HEK293 (cell line): ENCODE measurements around the gene OPCML.

Experiments
- CTCF ChIA-PET: fragments of 350-600 bp; formaldehyde crosslinking; extraction: SDS; loops from one replicate; lab custom pipeline; 2021; ENCODE audit warnings: antibody characterized with exemption; lab: Yijun Ruan, JAX
- POLR2A ChIA-PET: fragments of 300-600 bp; formaldehyde crosslinking; extraction: SDS; loops from one replicate; lab custom pipeline; 2020; ENCODE audit warnings: antibody characterized with exemption, inconsistent platforms; lab: Yijun Ruan, JAX
- H3K27ac ChIP-seq: fragments of 200-500 bp; sonication (Bioruptor generic); 2 replicates; pipeline ENCODE4 v1.5.1; 2014; ENCODE audit warnings: low read depth, low read length, control low read depth, inconsistent platforms; ENCODE audit errors: extremely low read depth
- H3K36me3 ChIP-seq, 2 experiments: fragments of 200-500 bp in 1 of 2; sonication (Bioruptor generic) in 1 of 2; 1 replicate in 1 of 2; 2 replicates in 1 of 2; pipeline ENCODE4 v1.5.1; 2014 to 2017; ENCODE audit warnings: inconsistent platforms in 2 of 2, low read length in 2 of 2; ENCODE audit not compliant: control insufficient read depth in 2 of 2, insufficient read depth in 1 of 2
- H3K4me1 ChIP-seq: fragments of 200-500 bp; sonication (Bioruptor generic); 2 replicates; pipeline ENCODE4 v1.5.1; 2014; ENCODE audit warnings: mild to moderate bottlenecking, low read length, inconsistent platforms; ENCODE audit not compliant: control insufficient read depth, insufficient read depth
- H3K4me3 ChIP-seq: 2 replicates; pipeline ENCODE4 v1.5.1; 2011; ENCODE audit warnings: low read depth, mild to moderate bottlenecking, control low read depth, low read length, moderate library complexity
- H3K9me3 ChIP-seq: fragments of 200-500 bp; sonication (Bioruptor generic); 2 replicates; pipeline ENCODE4 v1.5.1; 2014; ENCODE audit warnings: low read depth, low read length, inconsistent platforms; ENCODE audit not compliant: control insufficient read depth, insufficient read depth
- KLF16 ChIP-seq: fragments of 450-650 bp; formaldehyde crosslinking; IDR thresholded peaks from 2 replicates; pipeline ENCODE4 v1.5.1; 2017; ENCODE audit warnings: missing biosample characterization, missing genetic modification characterization
- SCRT2 ChIP-seq: fragments of 450-650 bp; formaldehyde crosslinking; IDR thresholded peaks from 2 replicates; pipeline ENCODE4 v1.5.1; 2016; ENCODE audit warnings: missing biosample characterization, missing genetic modification characterization
- ZBTB11 ChIP-seq: fragments of 450-650 bp; formaldehyde crosslinking; conservative IDR thresholded peaks from 2 replicates; pipeline ENCODE4 v1.5.1; 2016; ENCODE audit warnings: low read depth, missing biosample characterization, missing genetic modification characterization
- ZFP69B ChIP-seq: fragments of 450-650 bp; formaldehyde crosslinking; IDR thresholded peaks from 2 replicates; pipeline ENCODE4 v1.5.1; 2016; ENCODE audit warnings: missing biosample characterization, missing genetic modification characterization
- ZNF146 ChIP-seq: fragments of 450-650 bp; formaldehyde crosslinking; IDR thresholded peaks from 2 replicates; pipeline ENCODE4 v1.5.1; 2016; ENCODE audit warnings: missing biosample characterization, missing genetic modification characterization
- ZNF157 ChIP-seq: fragments of 450-650 bp; formaldehyde crosslinking; IDR thresholded peaks from 2 replicates; pipeline ENCODE4 v1.5.1; 2016; ENCODE audit warnings: missing biosample characterization, missing genetic modification characterization
- ZNF280D ChIP-seq: fragments of 450-650 bp; formaldehyde crosslinking; IDR thresholded peaks from 2 replicates; pipeline ENCODE4 v1.5.1; 2016; ENCODE audit warnings: missing biosample characterization, missing genetic modification characterization
- ZNF324 ChIP-seq: fragments of 450-650 bp; formaldehyde crosslinking; IDR thresholded peaks from 2 replicates; pipeline ENCODE4 v1.5.1; 2016; ENCODE audit warnings: missing biosample characterization, missing genetic modification characterization
- ZNF48 ChIP-seq: fragments of 450-650 bp; formaldehyde crosslinking; IDR thresholded peaks from 2 replicates; pipeline ENCODE4 v1.5.1; 2016; ENCODE audit warnings: missing biosample characterization, missing genetic modification characterization
- ZNF513 ChIP-seq: fragments of 450-650 bp; IDR thresholded peaks from 2 replicates; pipeline ENCODE4 v1.5.1; 2018; ENCODE audit warnings: missing biosample characterization, missing genetic modification characterization
- ZNF530 ChIP-seq: fragments of 450-650 bp; formaldehyde crosslinking; IDR thresholded peaks from 2 replicates; pipeline ENCODE4 v1.5.1; 2016; ENCODE audit warnings: low read depth, missing biosample characterization, missing genetic modification characterization
- ZNF555 ChIP-seq: fragments of 450-650 bp; formaldehyde crosslinking; conservative IDR thresholded peaks from 2 replicates; pipeline ENCODE4 v1.5.1; 2017; ENCODE audit warnings: missing biosample characterization, mild to moderate bottlenecking, missing genetic modification characterization, inconsistent platforms
- ZNF677 ChIP-seq: fragments of 450-650 bp; IDR thresholded peaks from 2 replicates; pipeline ENCODE4 v1.5.0; 2018; ENCODE audit warnings: missing biosample characterization, mild to moderate bottlenecking, missing genetic modification characterization, moderate library complexity
- ZNF701 ChIP-seq: fragments of 450-650 bp; formaldehyde crosslinking; IDR thresholded peaks from 2 replicates; pipeline ENCODE4 v1.5.1; 2016; ENCODE audit warnings: missing biosample characterization, missing genetic modification characterization
- ZSCAN30 ChIP-seq: fragments of 450-650 bp; IDR thresholded peaks from 2 replicates; pipeline ENCODE4 v1.5.1; 2018; ENCODE audit warnings: missing biosample characterization, mild to moderate bottlenecking, missing genetic modification characterization, moderate library complexity
- ZXDB ChIP-seq: fragments of 450-650 bp; formaldehyde crosslinking; IDR thresholded peaks from 2 replicates; pipeline ENCODE4 v1.5.1; 2016; ENCODE audit warnings: missing biosample characterization, missing genetic modification characterization
- TF ChIP-seq, protein P1 (sequence below): fragments of 450-650 bp; formaldehyde crosslinking; IDR thresholded peaks from 2 replicates; pipeline ENCODE4 v1.5.1; 2016; ENCODE audit warnings: missing biosample characterization, missing genetic modification characterization, low read depth
- TF ChIP-seq, protein P2 (sequence below): fragments of 450-650 bp; formaldehyde crosslinking; IDR thresholded peaks from 2 replicates; pipeline ENCODE4 v1.5.1; 2016; ENCODE audit warnings: missing biosample characterization, missing genetic modification characterization

The OPCML gene

GRCh38 chr11:132456751-132457328 is 1075.5 kb downstream of the OPCML start:
- TF ChIP-seq ZNF146 (no peak), ZNF677 (no peak), ZXDB (no peak), ZNF157 (tag by site-specific recombination) (no peak), ZNF530 (tag by site-specific recombination) (no peak)
- TF ChIP-seq, all 188 proteins: peak for 0
- Histone ChIP-seq H3K4me1 (no peaks in the 10 kb centered on the region), H3K27ac (no peak overlapping the region), H3K36me3 (no peaks in the 10 kb centered on the region), H3K9me3 (no peaks in the 10 kb centered on the region), H3K4me3 (no peak overlapping the region)
- ChIA-PET POLR2A (no interaction called here), CTCF (no interaction called here)

DNA sequence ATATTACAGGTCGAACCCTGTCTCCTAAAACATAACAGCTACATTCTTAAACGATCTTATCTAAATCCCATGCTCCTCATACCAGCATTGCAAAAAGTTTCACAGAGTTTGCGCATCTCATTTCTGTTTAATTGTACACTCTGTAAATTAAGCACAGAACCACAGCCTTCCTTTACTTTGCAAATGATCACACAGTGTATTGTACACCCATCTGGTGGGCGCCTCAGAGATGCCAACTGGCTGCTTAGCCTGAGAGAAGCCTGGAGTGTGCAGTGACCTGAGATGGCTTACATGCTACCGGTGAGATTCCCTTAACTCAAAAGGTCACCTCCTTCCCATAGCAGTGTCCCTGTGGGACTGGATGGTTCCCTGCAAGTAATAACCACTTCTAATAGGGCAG is 1077.3 kb downstream of the OPCML start:
- Histone ChIP-seq H3K4me3 (no peak overlapping the region), H3K36me3 (no peaks in the 10 kb centered on the region), H3K9me3 (no peaks in the 10 kb centered on the region), H3K27ac (no peak overlapping the region), H3K4me1 (no peaks in the 10 kb centered on the region)
- TF ChIP-seq, protein P1, sequence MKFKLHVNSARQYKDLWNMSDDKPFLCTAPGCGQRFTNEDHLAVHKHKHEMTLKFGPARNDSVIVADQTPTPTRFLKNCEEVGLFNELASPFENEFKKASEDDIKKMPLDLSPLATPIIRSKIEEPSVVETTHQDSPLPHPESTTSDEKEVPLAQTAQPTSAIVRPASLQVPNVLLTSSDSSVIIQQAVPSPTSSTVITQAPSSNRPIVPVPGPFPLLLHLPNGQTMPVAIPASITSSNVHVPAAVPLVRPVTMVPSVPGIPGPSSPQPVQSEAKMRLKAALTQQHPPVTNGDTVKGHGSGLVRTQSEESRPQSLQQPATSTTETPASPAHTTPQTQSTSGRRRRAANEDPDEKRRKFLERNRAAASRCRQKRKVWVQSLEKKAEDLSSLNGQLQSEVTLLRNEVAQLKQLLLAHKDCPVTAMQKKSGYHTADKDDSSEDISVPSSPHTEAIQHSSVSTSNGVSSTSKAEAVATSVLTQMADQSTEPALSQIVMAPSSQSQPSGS (tag by site-specific recombination) = no peak
- TF ChIP-seq, protein P2, sequence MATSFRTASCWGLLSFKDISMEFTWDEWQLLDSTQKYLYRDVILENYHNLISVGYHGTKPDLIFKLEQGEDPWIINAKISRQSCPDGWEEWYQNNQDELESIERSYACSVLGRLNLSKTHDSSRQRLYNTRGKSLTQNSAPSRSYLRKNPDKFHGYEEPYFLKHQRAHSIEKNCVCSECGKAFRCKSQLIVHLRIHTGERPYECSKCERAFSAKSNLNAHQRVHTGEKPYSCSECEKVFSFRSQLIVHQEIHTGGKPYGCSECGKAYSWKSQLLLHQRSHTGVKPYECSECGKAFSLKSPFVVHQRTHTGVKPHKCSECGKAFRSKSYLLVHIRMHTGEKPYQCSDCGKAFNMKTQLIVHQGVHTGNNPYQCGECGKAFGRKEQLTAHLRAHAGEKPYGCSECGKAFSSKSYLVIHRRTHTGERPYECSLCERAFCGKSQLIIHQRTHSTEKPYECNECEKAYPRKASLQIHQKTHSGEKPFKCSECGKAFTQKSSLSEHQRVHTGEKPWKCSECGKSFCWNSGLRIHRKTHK (tag by site-specific recombination) = no peak
- TF ChIP-seq ZNF701 (tag by site-specific recombination) = no peak
- no peak for TF ChIP-seq SCRT2 (tag by site-specific recombination)
- TF ChIP-seq ZSCAN30 (tag by site-specific recombination) = no peak
- CTCF ChIA-PET = interaction anchor here (0.9 kb wide), 1 partner anchor 609 kb away, joined by 4 read pairs; no protein-coding TSS in a partner anchor
- POLR2A ChIA-PET = no interaction called here

DNA sequence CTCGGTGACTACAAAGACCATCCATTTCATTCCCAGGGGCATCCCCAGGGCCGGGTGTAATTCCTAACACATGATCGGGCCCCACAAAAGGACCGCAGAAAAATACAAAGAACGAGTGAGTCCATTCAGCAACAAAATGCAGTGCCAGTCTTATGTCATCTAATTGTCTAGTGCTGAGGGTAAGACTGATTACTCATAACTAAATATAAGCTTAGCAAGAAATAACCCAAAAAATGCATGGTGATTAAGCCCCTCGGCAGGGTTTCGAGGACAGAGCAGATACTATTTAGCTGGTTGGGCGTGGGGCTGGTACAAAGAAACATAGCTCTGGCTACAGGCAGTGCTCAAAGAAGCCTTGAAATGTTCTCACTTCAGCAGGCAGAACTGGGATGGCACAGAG is 1078.9 kb downstream of the OPCML start:
- no peak overlapping the region for H3K4me3 ChIP-seq
- no peaks in the 10 kb centered on the region for H3K9me3 ChIP-seq
- no peak for TF ChIP-seq ZNF280D (tag by site-specific recombination)
- no peaks in the 10 kb centered on the region for H3K36me3 ChIP-seq
- no peaks in the 10 kb centered on the region for H3K4me1 ChIP-seq
- CTCF ChIA-PET = no interaction called here
- POLR2A ChIA-PET = no interaction called here
- H3K27ac ChIP-seq = no peak overlapping the region

DNA sequence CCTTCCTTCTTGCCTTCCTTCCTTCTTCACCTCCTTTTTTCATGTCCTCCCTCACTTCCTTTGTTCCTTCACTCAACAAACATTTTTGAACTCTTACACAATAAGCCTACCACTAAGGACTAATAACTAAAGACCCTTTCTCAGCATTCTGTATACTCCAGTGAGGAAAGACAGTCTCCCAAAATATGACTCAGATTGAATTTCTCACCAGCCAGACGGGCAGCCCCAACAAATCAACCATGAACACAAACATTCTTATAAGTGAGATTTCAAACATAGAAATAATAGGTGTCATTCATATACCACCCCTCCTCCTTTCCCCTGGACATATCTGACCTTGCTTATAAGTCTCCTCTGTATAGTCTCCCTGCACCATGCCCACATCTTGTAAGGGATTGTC is 1079.7 kb downstream of the OPCML start:
- ChIA-PET POLR2A (no interaction called here), CTCF (no interaction called here)
- no peaks in the 10 kb centered on the region for H3K4me1 ChIP-seq
- H3K36me3 ChIP-seq = no peaks in the 10 kb centered on the region
- no peak overlapping the region for H3K4me3 ChIP-seq
- H3K27ac ChIP-seq = no peak overlapping the region
- H3K9me3 ChIP-seq = no peaks in the 10 kb centered on the region
- TF ChIP-seq ZNF555 (tag by site-specific recombination) = no peak
- TF ChIP-seq KLF16 = no peak
- TF ChIP-seq ZNF513 (tag by site-specific recombination) = no peak
- no peak for TF ChIP-seq ZBTB11 (tag by site-specific recombination)
- no peak for TF ChIP-seq ZNF48 (tag by site-specific recombination)
- no peak for TF ChIP-seq ZFP69B (tag by site-specific recombination)
- no peak for TF ChIP-seq ZNF324 (tag by site-specific recombination)
